Fibroblast of lung (primary cell): ENCODE results near the gene C10orf90.

Experiments
- CTCF ChIP-seq, 2 donors: IDR thresholded peaks in 1 of 2; conservative IDR thresholded peaks in 1 of 2; 1 replicate in 1 of 2; 2 replicates in 1 of 2; pipeline ENCODE4 v1.5.1; 2011 to 2012; ENCODE audit warnings: low read length in 2 of 2, control low read depth in 1 of 2, inconsistent platforms in 1 of 2, low read depth in 1 of 2, mild to moderate bottlenecking in 1 of 2
- EZH2 ChIP-seq: IDR thresholded peaks from 2 replicates; pipeline ENCODE4 v1.5.1; 2012; ENCODE audit warnings: low read length, control low read depth, mild to moderate bottlenecking; ENCODE audit errors: missing control alignments

- no peak for TF ChIP-seq CTCF (conservative IDR thresholded peaks at IDR 0.05 in 1 of 2, IDR thresholded peaks at IDR 0.05 in 1 of 2; ENCODE audit: low read depth in 1 of 2, low read length in 2 of 2)
- no peak for TF ChIP-seq EZH2
Observed at GRCh38 chr10:126433351-126433750, 237.1 kb downstream of the C10orf90 start.
